Subcutaneous adipose tissue (tissue), 4 donors: ENCODE measurements around the gene DIS3L. TPM values are rescaled to one million over a fixed set of nuclear protein-coding genes. Genes with fewer than 3 reads are reported as not detected.

Experiments used
- CTCF ChIP-seq: fragments of 450-650 bp; IDR thresholded peaks from one replicate; pipeline ENCODE4 v1.5.1; 2016; ENCODE audit warnings: low read depth, mild to moderate bottlenecking, control low read depth, antibody characterized with exemption, moderate library complexity
- total RNA-seq, 4 donors: library from RNA; depleted of rRNA; stranded (reverse); fragments of >200 nt; gene quantifications; one replicate each; pipeline ENCODE4 v1.1.0, GENCODE V29; 2016

DIS3L gene
- total RNA-seq, 4 donors from 2014 or later = 49.5 to 64.5 (median 55.2) TPM

GRCh38 chr15:66291816-66292570 is 1.4 kb upstream of the DIS3L start:
- TF ChIP-seq CTCF = no peak

GRCh38 chr15:66292571-66293418 is 573 bp upstream of the DIS3L start:
- no peak for TF ChIP-seq CTCF

GRCh38 chr15:66294157-66294931 is 976 bp downstream of the DIS3L start:
- TF ChIP-seq CTCF = no peak

- TF ChIP-seq CTCF = no peak
Observed at GRCh38 chr15:66294932-66295235, 1.5 kb downstream of the DIS3L start.

GRCh38 chr15:66296186-66296585 is 2.8 kb downstream of the DIS3L start:
- TF ChIP-seq CTCF = no peak

GRCh38 chr15:66298803-66299251 is 5.5 kb downstream of the DIS3L start:
- TF ChIP-seq CTCF = no peak
